DMS53 treated with DMSO at 0.1 percent for 48 hours (cell line): ENCODE results near the gene MDFI.

Source experiments
- DNase-seq: peaks from one replicate; lab custom pipeline; 2025; ENCODE audit not compliant: unreplicated experiment; lab: John Stamatoyannopoulos, UW

The MDFI gene

GRCh38 chr6:41702089-41702745, 63.9 kb downstream of the MDFI start:
- DNase-seq = no peak

DNA sequence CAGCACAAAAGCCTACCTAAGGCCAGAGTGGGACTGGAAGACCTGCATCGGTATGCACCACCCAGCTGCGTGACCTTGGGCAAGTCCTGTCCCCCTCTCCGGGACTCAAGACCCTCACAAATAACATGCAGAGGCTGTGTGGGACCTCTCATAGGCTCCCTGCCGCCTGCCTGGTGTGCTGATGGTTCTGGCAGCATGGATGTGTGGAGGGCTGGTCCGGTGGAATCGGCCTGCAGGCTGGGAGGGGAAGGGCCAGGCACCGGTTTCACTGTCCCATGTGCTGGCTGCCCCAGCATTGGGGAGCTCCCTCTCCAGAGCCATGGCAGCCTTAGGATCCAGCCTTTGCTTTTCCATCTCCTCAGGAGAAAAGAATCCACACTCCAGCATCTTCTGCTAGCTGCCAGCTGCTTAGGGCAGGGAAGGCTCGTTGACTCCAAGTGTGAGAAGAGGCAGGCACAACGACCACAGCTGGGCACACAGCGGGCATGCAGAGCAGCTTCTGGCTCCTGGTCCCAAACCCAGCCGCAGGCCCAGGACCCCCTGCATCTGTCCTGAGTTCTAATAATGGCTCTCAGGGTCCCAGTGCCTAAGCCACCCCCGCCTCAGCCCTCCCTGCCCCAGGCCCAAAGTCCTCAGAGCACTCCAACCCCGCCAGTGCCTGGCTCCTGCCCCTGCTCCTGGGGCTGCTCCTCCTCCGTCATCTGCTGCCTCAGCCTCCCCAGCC, 64.7 kb downstream of the MDFI start:
- no peak for DNase-seq
